ENCODE data around the gene RIF1.

RIF1 gene

GRCh38 chr2:151367571-151367970 lies 42.1 kb upstream of the RIF1 start:
- Histone ChIP-seq H3K4me2 (ENCODE audit: low read depth, low read length, poor library complexity, severe bottlenecking) (no peak overlapping the region), H4K20me1 (ENCODE audit: low read depth, low read length) (no peaks in the 10 kb centered on the region), H3K9me2 (replicated peaks; ENCODE audit: insufficient read depth, low read length) (no peaks in the 10 kb centered on the region), H3K27me3 (ENCODE audit: low read length) (no peaks in the 10 kb centered on the region), H3K36me3 (ENCODE audit: low read length) (no peaks in the 10 kb centered on the region), H3F3A (ENCODE audit: insufficient read depth) (no peaks in the 10 kb centered on the region), H3K9ac (ENCODE audit: low read length) (no peak overlapping the region), H2AFZ (ENCODE audit: low read depth, low read length, severe bottlenecking) (no peak overlapping the region), H3K9me3 (ENCODE audit: insufficient read depth, low read length) (no peaks in the 10 kb centered on the region), H3K4me3 (ENCODE audit: insufficient read depth, low read length, poor library complexity, severe bottlenecking) (no peak overlapping the region), H3K79me2 (ENCODE audit: insufficient read depth, low read length) (no peaks in the 10 kb centered on the region), H3K27ac (ENCODE audit: low read depth, low read length) (no peak overlapping the region)
- TF ChIP-seq CTCF (IDR thresholded peaks at IDR 0.05; ENCODE audit: insufficient read depth, low read length, poor library complexity, severe bottlenecking) (no peak), EZH2phosphoT487 (conservative IDR thresholded peaks at IDR 0.05; ENCODE audit: low read length) (no peak)

GRCh38 chr2:151374436-151374835 lies 35.3 kb upstream of the RIF1 start:
- Histone ChIP-seq H3K36me3 (ENCODE audit: low read length) (no peaks in the 10 kb centered on the region), H3K27ac (ENCODE audit: low read depth, low read length) (no peak overlapping the region), H3K9me3 (ENCODE audit: insufficient read depth, low read length) (no peaks in the 10 kb centered on the region), H2AFZ (ENCODE audit: low read depth, low read length, severe bottlenecking) (no peak overlapping the region), H3K9me2 (replicated peaks; ENCODE audit: insufficient read depth, low read length) (no peaks in the 10 kb centered on the region), H3K4me3 (ENCODE audit: insufficient read depth, low read length, poor library complexity, severe bottlenecking) (no peak overlapping the region), H3K27me3 (ENCODE audit: low read length) (no peaks in the 10 kb centered on the region), H3K4me2 (ENCODE audit: low read depth, low read length, poor library complexity, severe bottlenecking) (no peak overlapping the region), H3K79me2 (ENCODE audit: insufficient read depth, low read length) (no peaks in the 10 kb centered on the region), H3F3A (ENCODE audit: insufficient read depth) (no peaks in the 10 kb centered on the region), H3K9ac (ENCODE audit: low read length) (no peak overlapping the region), H4K20me1 (ENCODE audit: low read depth, low read length) (no peaks in the 10 kb centered on the region)
- TF ChIP-seq CTCF (IDR thresholded peaks at IDR 0.05; ENCODE audit: insufficient read depth, low read length, poor library complexity, severe bottlenecking) = no peak
- TF ChIP-seq EZH2phosphoT487 (conservative IDR thresholded peaks at IDR 0.05; ENCODE audit: low read length) = no peak

DNA sequence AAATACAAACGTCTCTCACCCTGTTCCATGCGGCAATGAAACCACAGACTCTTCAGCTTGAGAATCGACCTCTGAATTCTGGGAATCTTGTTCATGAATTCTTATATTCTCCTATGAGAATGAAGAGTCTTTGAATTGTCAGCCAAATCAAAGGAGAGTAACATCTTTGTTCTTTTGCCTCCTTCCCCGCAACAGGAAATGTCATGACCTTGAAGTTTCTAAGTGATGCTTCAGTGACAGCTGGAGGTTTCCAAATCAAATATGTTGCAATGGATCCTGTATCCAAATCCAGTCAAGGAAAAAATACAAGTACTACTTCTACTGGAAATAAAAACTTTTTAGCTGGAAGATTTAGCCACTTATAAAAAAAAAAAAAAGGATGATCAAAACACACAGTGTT lies 30.5 kb upstream of the RIF1 start:
- Histone ChIP-seq H3K27me3 (ENCODE audit: low read length) (no peaks in the 10 kb centered on the region), H3K27ac (ENCODE audit: low read depth, low read length) (no peak overlapping the region), H4K20me1 (ENCODE audit: low read depth, low read length) (no peaks in the 10 kb centered on the region), H3K9me3 (ENCODE audit: insufficient read depth, low read length) (no peaks in the 10 kb centered on the region), H2AFZ (ENCODE audit: low read depth, low read length, severe bottlenecking) (no peak overlapping the region), H3K36me3 (ENCODE audit: low read length) (no peaks in the 10 kb centered on the region), H3K4me2 (ENCODE audit: low read depth, low read length, poor library complexity, severe bottlenecking) (no peak overlapping the region), H3K79me2 (ENCODE audit: insufficient read depth, low read length) (no peaks in the 10 kb centered on the region), H3K9ac (ENCODE audit: low read length) (no peak overlapping the region), H3K4me3 (ENCODE audit: insufficient read depth, low read length, poor library complexity, severe bottlenecking) (no peak overlapping the region), H3K9me2 (replicated peaks; ENCODE audit: insufficient read depth, low read length) (no peaks in the 10 kb centered on the region), H3F3A (ENCODE audit: insufficient read depth) (no peaks in the 10 kb centered on the region)
- TF ChIP-seq CTCF (IDR thresholded peaks at IDR 0.05; ENCODE audit: insufficient read depth, low read length, poor library complexity, severe bottlenecking) (no peak), EZH2phosphoT487 (conservative IDR thresholded peaks at IDR 0.05; ENCODE audit: low read length) (no peak)
